ENCODE results near the gene SLC35A5. TPM values are rescaled to one million over a fixed set of nuclear protein-coding genes. Genes with fewer than 3 reads are reported as not detected.

Gene SLC35A5
- total RNA-seq, 2 donors from 2014 or later: 24.3 to 33.6 TPM

DNA sequence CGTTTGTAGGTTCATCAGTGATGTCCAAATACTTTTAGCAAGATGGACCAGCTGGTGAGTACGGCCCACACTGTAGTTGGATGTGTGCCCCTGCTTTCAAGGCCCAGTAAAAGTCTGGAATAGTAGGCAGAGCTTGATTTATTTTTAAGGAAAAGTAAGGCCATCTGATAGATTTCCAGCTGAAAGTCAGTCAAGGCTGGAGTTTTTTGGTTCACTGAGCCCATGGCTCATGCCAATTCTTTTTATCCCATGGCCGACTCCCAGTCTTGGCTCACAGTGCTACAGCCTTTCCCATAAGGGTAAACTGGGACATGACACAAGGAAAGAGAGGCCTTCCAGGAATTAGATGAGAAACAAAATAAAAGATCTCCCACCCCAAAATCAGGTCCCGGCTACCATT lies 65.6 kb downstream of the SLC35A5 start:
- Histone ChIP-seq H3K4me3 (no peak overlapping the region), H3K4me1 (no peaks in the 10 kb centered on the region), H3K27me3 (no peaks in the 10 kb centered on the region), H3K27ac (no peak overlapping the region), H3K36me3 (no peaks in the 10 kb centered on the region), H3K9me3 (no peaks in the 10 kb centered on the region), H3K9ac (ENCODE audit: low read depth in 2 of 2, low read length in 2 of 2) (no peak overlapping the region)
- no peak for TF ChIP-seq CTCF (IDR thresholded peaks at IDR 0.05)
- intact Hi-C loops (cut with DNase I): no loop called here
- DNase-seq: no peak

DNA sequence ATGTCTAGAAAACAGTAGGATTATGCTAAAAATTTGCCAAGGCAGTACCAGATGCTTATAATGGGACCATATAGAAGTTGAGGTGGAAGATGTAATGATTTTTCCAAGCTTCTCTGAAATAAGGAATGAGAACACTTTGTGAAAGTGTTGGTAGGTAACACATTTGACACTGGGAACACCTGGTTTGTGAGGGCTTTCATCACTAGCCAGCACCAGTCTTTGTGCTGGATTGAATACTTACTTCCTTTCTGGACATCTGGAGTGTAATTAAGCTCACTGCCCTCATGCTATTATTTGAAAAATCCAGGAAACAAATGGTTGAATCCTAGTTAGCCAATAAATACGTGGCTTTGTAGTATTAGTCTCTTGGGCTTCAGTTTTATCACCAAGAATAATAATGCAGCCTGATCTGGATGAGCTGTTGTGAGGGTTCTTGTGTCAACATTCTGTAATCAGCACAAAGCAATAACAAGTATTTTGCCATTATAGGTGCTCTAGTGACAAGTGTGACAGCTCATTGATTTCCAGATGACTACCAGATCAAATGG lies 66.1 kb downstream of the SLC35A5 start:
- intact Hi-C loops (cut with DNase I): no loop called here
- Histone ChIP-seq H3K4me3 (no peak overlapping the region), H3K27ac (no peak overlapping the region), H3K36me3 (no peaks in the 10 kb centered on the region), H3K9ac (ENCODE audit: low read depth in 2 of 2, low read length in 2 of 2) (no peak overlapping the region), H3K9me3 (no peaks in the 10 kb centered on the region), H3K4me1 (no peaks in the 10 kb centered on the region), H3K27me3 (no peaks in the 10 kb centered on the region)
- no peak for TF ChIP-seq CTCF (IDR thresholded peaks at IDR 0.05)
- DNase-seq: no peak

- intact Hi-C loops (cut with DNase I): no loop called here
- peak; percentile 40 for DNase-seq
- H3K27ac ChIP-seq: no peak overlapping the region
Measured at GRCh38 chr3:112629425-112629824, 67.6 kb downstream of the SLC35A5 start.

DNA sequence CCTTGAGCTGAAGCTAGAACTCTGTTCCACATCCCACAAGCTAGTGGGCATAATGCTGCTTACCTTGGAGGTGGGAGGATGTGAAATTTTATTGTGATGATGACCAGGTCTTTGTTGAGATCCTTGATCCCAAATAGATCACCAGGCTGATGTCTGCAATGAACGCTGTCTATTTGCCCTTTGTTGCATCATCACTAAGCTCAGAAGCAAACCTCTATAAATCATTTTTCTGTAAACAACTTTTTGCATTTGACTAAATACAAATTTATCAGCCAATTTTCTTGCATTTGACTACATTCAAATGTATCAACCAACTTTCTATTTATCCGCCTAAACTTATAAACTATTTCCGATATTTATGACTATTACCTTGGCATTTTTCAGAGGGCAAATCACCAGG lies 69.4 kb downstream of the SLC35A5 start:
- no peak for DNase-seq
- H3K9ac ChIP-seq (ENCODE audit: low read depth in 2 of 2, low read length in 2 of 2): no peak overlapping the region
- H3K4me3 ChIP-seq: no peak overlapping the region
- H3K9me3 ChIP-seq: no peaks in the 10 kb centered on the region
- H3K27me3 ChIP-seq: no peaks in the 10 kb centered on the region
- no peaks in the 10 kb centered on the region for H3K36me3 ChIP-seq
- no peaks in the 10 kb centered on the region for H3K4me1 ChIP-seq
- no peak overlapping the region for H3K27ac ChIP-seq
- TF ChIP-seq CTCF (IDR thresholded peaks at IDR 0.05): no peak
- intact Hi-C loops (cut with DNase I): no loop called here

More at GRCh38 chr3:112629425-112629824, 67.6 kb downstream of the SLC35A5 start:
- TF ChIP-seq CTCF (IDR thresholded peaks at IDR 0.05): no peak
- Histone ChIP-seq H3K9ac (ENCODE audit: low read depth in 2 of 2, low read length in 2 of 2) (no peak overlapping the region), H3K36me3 (no peaks in the 10 kb centered on the region), H3K4me1 (no peaks in the 10 kb centered on the region), H3K27me3 (no peaks in the 10 kb centered on the region), H3K9me3 (no peaks in the 10 kb centered on the region), H3K4me3 (no peak overlapping the region)

- Histone ChIP-seq H3K4me3 (no peak overlapping the region), H3K27ac (no peak overlapping the region), H3K4me1 (no peaks in the 10 kb centered on the region), H3K9me3 (no peaks in the 10 kb centered on the region), H3K27me3 (no peaks in the 10 kb centered on the region), H3K36me3 (no peaks in the 10 kb centered on the region), H3K9ac (ENCODE audit: low read depth in 2 of 2, low read length in 2 of 2) (no peak overlapping the region)
- TF ChIP-seq CTCF (IDR thresholded peaks at IDR 0.05): no peak
- DNase-seq: no peak
- intact Hi-C loops (cut with DNase I): no loop called here
Measured at GRCh38 chr3:112632596-112632995, 70.8 kb downstream of the SLC35A5 start.
